Psoas muscle (tissue), 8 donors: ENCODE data around the gene HDAC3. TPM values are rescaled to one million over a fixed set of nuclear protein-coding genes. Genes with fewer than 3 reads are reported as not detected.
A peak's percentile ranks its signal among the peaks of the same experiment; 100 is the strongest.

Source experiments
- ATAC-seq, 4 donors: fragments of 200-7000 bp; cut with Tn5 transposase; one replicate each; pipeline ENCODE4 v1.9.1; 2020; ENCODE audit warnings: moderate library complexity in 3 of 4, mild to moderate bottlenecking in 2 of 4
- DNase-seq, 2 donors: peaks; one replicate each; pipeline ENCODE4 v3.0.0-alpha.2; 2020
- H3K27ac ChIP-seq: fragments of 200-600 bp; one replicate; pipeline ENCODE4 v1.8.0; 2022
- H3K27me3 ChIP-seq, 3 donors: fragments of 200-600 bp in 1 of 3; one replicate each; pipeline versions ENCODE4 v1.6.1 to v1.8.0; 2013 to 2022; ENCODE audit warnings: low read length in 2 of 3, mild to moderate bottlenecking in 2 of 3, moderate library complexity in 1 of 3; ENCODE audit not compliant: insufficient read depth in 3 of 3
- H3K36me3 ChIP-seq, 2 donors: fragments of 200-600 bp in 1 of 2; one replicate each; pipeline versions ENCODE4 v1.6.1 to v1.8.0; 2013 to 2022; ENCODE audit warnings: low read depth in 1 of 2, mild to moderate bottlenecking in 1 of 2, moderate library complexity in 1 of 2; ENCODE audit not compliant: insufficient read depth in 1 of 2
- H3K4me1 ChIP-seq: fragments of 200-600 bp; one replicate; pipeline ENCODE4 v1.8.0; 2022
- H3K4me3 ChIP-seq: fragments of 200-600 bp; one replicate; pipeline ENCODE4 v1.8.0; 2022; ENCODE audit warnings: mild to moderate bottlenecking
- H3K9me3 ChIP-seq: fragments of 200-600 bp; one replicate; pipeline ENCODE4 v1.8.0; 2022
- WGBS, 3 donors: extraction: QIAGEN DNeasy Blood & Tissue Kit; methylation state at CpG; one replicate each; pipeline versions ENCODE4 v1.1.6 to v1.1.7; 2013; 5-methylcytosine and 5-hydroxymethylcytosine counted together
- intact Hi-C, 2 donors: fragments of 100-400 bp; cut with DNase I; formaldehyde crosslinking; loops; one replicate each; pipeline versions ENCODE4 v1.11.0 to v1.14.2; 2022
- polyA plus RNA-seq, 3 donors: library from polyadenylated mRNA; stranded (reverse); fragments of 200-250 nt; gene quantifications; one replicate each; pipeline ENCODE4 v1.2.3, GENCODE V29; 2013
- total RNA-seq, 4 donors: library from RNA; stranded (reverse); fragmentation: NEBNext Ultra II Directional in 2 of 4; extraction: Animal tissue kit (Norgen Biotek cat#: 25700) in 2 of 4; gene quantifications; one replicate each; pipeline versions ENCODE4 v1.2.1 to v1.2.4, GENCODE V29; 2021 to 2023
- TF ChIP-seq, protein P1 (sequence below): fragments of 200-600 bp; IDR thresholded peaks from one replicate; pipeline ENCODE4 v1.8.0; 2022; ENCODE audit warnings: antibody characterized with exemption
- donor health status: healthy with polysubstance abuse.
- donor health status: DM: no; HTN: no; CAD: no; lungs with moderate emphysema.
- donor health status: Bipolar disorder and iron deficiency.
- donor health status: healthy.
- donor health status: DM: yes; HTN: yes; CAD: no.
- donor health status: DM: no; HTN: no; CAD: no.
- donor health status: DM: no; HTN: no; CAD: no.
- donor health status: DM: yes; HTN: yes; CAD: no.

The HDAC3 gene
- total and polyA plus RNA-seq, 7 donors = 16.9 to 41.3 (median 30.1) TPM

DNA sequence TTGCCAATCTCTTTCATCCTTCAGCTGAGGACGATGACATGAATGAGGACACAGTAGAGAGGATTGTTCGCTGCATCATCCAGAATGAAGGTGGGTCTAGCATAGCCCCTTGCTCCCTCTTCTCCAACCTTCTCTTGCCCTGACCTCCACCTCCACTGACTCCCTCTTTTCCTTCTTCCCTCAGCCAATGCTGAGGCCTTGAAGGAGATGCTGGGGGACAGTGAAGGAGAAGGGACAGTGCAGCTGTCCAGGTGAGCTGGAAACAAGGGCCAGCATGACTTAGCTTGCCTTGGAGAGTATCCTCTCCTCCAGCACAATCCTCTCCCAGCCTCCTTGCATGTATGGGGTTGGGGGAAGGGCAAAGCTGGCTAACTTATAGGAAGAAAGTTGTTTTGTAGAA lies 2.1 kb upstream of the HDAC3 start:
- 86 to 93% (median 91%) methylated on average over 2 of the region's 2 CpGs for WGBS, 3 donors
- TF ChIP-seq, protein P1, sequence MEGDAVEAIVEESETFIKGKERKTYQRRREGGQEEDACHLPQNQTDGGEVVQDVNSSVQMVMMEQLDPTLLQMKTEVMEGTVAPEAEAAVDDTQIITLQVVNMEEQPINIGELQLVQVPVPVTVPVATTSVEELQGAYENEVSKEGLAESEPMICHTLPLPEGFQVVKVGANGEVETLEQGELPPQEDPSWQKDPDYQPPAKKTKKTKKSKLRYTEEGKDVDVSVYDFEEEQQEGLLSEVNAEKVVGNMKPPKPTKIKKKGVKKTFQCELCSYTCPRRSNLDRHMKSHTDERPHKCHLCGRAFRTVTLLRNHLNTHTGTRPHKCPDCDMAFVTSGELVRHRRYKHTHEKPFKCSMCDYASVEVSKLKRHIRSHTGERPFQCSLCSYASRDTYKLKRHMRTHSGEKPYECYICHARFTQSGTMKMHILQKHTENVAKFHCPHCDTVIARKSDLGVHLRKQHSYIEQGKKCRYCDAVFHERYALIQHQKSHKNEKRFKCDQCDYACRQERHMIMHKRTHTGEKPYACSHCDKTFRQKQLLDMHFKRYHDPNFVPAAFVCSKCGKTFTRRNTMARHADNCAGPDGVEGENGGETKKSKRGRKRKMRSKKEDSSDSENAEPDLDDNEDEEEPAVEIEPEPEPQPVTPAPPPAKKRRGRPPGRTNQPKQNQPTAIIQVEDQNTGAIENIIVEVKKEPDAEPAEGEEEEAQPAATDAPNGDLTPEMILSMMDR = no peak
- Histone ChIP-seq H3K4me1 (peaks cover 15% of the 10 kb centered on the region), H3K36me3 (peaks cover 2 to 8% of the 10 kb centered on the region in 2 donors), H3K9me3 (no peaks in the 10 kb centered on the region), H3K27me3 (peaks cover 0 to 8% (median 0%) of the 10 kb centered on the region in 3 donors), H3K4me3 (no peak overlapping the region), H3K27ac (no peak overlapping the region)
- intact Hi-C loops = no loop called here
- no peak for ATAC-seq
- no peak for DNase-seq

DNA sequence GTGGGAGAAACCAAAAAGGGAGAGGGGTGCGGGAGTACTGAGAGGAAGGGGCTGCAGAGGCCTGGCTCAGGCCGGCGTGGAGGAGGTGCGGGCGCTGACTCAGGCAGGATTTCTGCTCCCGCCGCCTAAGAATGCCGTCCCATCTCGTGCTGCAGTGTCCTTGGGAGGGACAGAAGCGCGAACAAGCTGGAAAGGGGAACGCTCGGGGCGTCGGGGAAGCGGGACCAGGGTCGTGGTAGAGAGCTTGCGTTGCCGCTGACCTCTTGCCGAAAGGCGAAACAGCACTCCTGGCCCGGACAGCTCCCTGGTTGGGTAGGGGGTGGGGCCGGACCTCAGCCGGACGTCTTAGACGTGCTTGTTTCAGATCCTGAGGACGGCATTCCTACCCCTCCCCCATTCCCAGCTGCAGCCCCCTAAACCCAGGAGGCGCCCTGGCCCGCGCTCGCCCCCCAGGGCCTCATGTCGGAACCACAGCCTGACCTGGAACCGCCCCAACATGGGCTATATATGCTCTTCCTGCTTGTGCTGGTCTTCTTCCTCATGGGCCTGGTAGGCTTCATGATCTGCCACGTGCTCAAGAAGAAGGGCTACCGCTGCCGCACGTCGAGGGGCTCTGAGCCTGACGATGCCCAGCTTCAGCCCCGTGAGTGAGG lies 1.2 kb upstream of the HDAC3 start:
- peak; percentile 19 to 27 (median 24) for ATAC-seq
- Histone ChIP-seq H3K4me1 (peaks cover 15% of the 10 kb centered on the region), H3K36me3 (peaks cover 2 to 17% of the 10 kb centered on the region in 2 donors), H3K4me3 (peak overlapping the region; percentile 86), H3K27me3 (peaks cover 0 to 8% (median 0%) of the 10 kb centered on the region in 3 donors), H3K27ac (no peak overlapping the region), H3K9me3 (no peaks in the 10 kb centered on the region)
- TF ChIP-seq, protein P1 = no peak
- 6 to 7% (median 6%) methylated on average over 36 to 40 of the region's 40 CpGs for WGBS, 3 donors
- intact Hi-C loops = no loop called here
- DNase-seq = peak; percentile 65 to 70

GRCh38 chr5:141637123-141637766 lies 596 bp upstream of the HDAC3 start:
- Histone ChIP-seq H3K4me3 (peak overlapping the region; percentile 86), H3K4me1 (peaks cover 15% of the 10 kb centered on the region), H3K27ac (peak overlapping the region; percentile 80), H3K36me3 (peaks cover 2 to 23% of the 10 kb centered on the region in 2 donors), H3K27me3 (peaks cover 0 to 8% (median 0%) of the 10 kb centered on the region in 3 donors), H3K9me3 (no peaks in the 10 kb centered on the region)
- intact Hi-C loops = no loop called here
- TF ChIP-seq, protein P1 = no peak
- DNase-seq (peak in 1 of 2 donors; percentile 36), ATAC-seq (peak; percentile 33 to 60 (median 40))
- 0 to 1% (median 0%) methylated on average over 53 to 63 of the region's 63 CpGs for WGBS, 3 donors

DNA sequence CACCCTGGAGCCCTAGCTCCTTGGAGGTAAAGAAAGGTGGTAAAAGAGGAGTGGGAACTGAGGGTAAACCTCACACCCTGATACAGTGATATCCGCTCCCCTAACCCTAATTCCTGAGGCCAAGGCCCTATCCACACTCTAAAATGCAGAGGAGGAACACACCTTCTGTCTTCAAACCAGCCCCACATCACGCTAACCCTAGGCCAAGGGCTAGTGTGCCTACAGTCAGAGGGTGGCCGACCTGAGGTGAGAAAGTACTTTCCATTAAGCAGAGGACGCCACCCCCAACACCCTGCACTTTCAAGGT lies 590 bp downstream of the HDAC3 start:
- peak overlapping the region; percentile 86 for H3K4me3 ChIP-seq
- H3K4me1 ChIP-seq = peaks cover 18% of the 10 kb centered on the region
- peak overlapping the region; percentile 80 for H3K27ac ChIP-seq
- TF ChIP-seq, protein P1 = no peak
- peaks cover 2 to 28% of the 10 kb centered on the region in 2 donors for H3K36me3 ChIP-seq
- no peaks in the 10 kb centered on the region for H3K9me3 ChIP-seq
- DNase-seq (no peak), ATAC-seq (peak in 2 of 4 donors; percentile 8 to 18)
- peaks cover 0 to 8% (median 0%) of the 10 kb centered on the region in 3 donors for H3K27me3 ChIP-seq
- WGBS, 3 donors = 6 to 13% (median 9%) methylated on average over 4 of the region's 4 CpGs
- intact Hi-C loops = no loop called here
